Fibroblast of villous mesenchyme (primary cell): Measurements from ENCODE around the gene SMYD3. TPM values are rescaled to one million over a fixed set of nuclear protein-coding genes. Genes with fewer than 3 reads are reported as not detected.

ENCODE experiments used
- DNase-seq: peaks from one replicate; pipeline ENCODE4 v3.0.0-alpha.2; 2010; ENCODE audit warnings: low read depth
- H3K4me3 ChIP-seq: 2 replicates; pipeline ENCODE4 v1.5.1; 2011; ENCODE audit warnings: low read depth, mild to moderate bottlenecking, low read length
- total RNA-seq: library from RNA; depleted of rRNA; stranded (reverse); fragments of >200 nt; gene quantifications from 2 replicates; pipeline ENCODE4 v1.2.3, GENCODE V29; 2012
- TF ChIP-seq, protein P1 (sequence below): IDR thresholded peaks from 2 replicates; pipeline ENCODE4 v1.5.1; 2012; ENCODE audit warnings: low read depth, mild to moderate bottlenecking, low read length; ENCODE audit not compliant: insufficient read depth

The SMYD3 gene
- total RNA-seq, 1 donor, result 35.4 TPM

DNA sequence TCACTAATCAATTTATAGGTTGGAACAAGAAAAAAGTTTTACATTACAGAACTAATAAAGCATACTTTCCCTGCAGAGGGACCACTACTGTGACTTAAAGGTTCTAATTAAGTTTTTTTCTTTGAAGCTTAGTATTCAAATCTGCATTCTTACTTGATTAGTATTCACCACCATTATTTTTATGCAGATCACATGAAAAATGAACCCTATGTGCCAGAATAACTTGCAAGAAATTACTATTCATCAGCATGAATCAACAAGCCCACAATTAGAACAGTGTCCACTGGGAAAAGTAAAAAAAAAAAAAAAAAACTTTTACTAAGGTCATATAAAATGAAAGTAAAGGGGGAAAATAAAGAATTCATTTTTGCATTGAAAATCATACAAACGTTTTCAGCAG, 90.8 kb downstream of the SMYD3 start:
- no peak for DNase-seq
- TF ChIP-seq, protein P1, sequence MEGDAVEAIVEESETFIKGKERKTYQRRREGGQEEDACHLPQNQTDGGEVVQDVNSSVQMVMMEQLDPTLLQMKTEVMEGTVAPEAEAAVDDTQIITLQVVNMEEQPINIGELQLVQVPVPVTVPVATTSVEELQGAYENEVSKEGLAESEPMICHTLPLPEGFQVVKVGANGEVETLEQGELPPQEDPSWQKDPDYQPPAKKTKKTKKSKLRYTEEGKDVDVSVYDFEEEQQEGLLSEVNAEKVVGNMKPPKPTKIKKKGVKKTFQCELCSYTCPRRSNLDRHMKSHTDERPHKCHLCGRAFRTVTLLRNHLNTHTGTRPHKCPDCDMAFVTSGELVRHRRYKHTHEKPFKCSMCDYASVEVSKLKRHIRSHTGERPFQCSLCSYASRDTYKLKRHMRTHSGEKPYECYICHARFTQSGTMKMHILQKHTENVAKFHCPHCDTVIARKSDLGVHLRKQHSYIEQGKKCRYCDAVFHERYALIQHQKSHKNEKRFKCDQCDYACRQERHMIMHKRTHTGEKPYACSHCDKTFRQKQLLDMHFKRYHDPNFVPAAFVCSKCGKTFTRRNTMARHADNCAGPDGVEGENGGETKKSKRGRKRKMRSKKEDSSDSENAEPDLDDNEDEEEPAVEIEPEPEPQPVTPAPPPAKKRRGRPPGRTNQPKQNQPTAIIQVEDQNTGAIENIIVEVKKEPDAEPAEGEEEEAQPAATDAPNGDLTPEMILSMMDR, result no peak
- H3K4me3 ChIP-seq, result no peak overlapping the region

DNA sequence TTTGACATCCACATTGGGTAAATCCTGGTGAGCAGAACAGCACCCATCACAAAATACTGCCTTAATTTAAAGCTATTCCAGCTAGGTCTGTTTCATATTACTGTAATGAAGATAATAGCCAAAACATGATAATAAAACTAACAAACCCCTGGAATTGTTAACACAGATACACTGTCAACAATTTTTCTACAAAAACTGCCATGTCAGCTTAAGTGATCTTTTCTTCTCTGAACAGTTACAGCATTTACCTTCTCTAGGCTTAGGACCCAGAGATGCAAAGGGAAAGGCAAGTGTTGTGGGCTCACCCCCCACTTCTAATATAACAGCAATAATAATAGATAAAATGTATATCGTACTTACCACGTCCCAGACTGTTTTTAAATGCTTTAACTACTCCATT, 92.1 kb downstream of the SMYD3 start:
- TF ChIP-seq, protein P1, result no peak
- no peak overlapping the region for H3K4me3 ChIP-seq
- no peak for DNase-seq

DNA sequence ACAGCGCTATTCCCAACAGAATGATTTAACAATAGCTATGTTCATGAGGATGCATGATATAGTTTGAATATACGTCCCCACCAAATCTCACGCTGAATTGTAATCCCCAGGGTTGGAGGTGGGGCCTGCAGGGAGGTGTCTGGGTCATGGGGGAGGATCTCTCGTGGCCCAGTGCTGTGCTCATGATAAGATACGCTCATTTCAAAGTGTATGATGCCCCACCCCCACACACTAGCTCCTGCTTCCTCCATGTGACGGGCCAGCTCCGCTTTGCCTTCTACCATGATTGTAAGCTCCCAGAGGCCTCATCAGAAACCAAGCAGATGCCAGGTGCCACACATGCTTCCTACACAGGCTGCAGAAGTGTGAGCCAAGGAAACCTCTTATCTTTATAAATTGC, 93.6 kb downstream of the SMYD3 start:
- no peak overlapping the region for H3K4me3 ChIP-seq
- TF ChIP-seq, protein P1, result no peak
- DNase-seq, result no peak

DNA sequence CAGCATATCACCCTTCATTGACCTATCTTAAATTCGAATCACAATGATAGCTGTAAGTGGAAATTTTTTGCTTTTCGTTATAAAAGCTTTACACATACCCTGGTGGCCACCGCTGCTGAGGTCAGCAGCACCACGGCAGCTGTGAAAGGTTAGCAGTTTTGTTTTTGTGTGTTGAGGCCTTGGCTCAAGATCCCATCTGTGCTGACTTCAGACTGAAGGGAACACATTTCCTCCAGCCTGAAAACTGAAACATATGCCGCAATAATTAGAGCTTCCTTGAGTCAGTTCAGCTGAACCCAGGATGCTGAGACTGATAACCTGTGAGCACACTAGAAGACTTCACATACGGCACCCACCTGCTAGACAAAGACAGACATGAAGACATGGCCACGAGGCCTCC, 103.0 kb downstream of the SMYD3 start:
- no peak overlapping the region for H3K4me3 ChIP-seq
- TF ChIP-seq, protein P1, result no peak
- peak; percentile 54 for DNase-seq

DNA sequence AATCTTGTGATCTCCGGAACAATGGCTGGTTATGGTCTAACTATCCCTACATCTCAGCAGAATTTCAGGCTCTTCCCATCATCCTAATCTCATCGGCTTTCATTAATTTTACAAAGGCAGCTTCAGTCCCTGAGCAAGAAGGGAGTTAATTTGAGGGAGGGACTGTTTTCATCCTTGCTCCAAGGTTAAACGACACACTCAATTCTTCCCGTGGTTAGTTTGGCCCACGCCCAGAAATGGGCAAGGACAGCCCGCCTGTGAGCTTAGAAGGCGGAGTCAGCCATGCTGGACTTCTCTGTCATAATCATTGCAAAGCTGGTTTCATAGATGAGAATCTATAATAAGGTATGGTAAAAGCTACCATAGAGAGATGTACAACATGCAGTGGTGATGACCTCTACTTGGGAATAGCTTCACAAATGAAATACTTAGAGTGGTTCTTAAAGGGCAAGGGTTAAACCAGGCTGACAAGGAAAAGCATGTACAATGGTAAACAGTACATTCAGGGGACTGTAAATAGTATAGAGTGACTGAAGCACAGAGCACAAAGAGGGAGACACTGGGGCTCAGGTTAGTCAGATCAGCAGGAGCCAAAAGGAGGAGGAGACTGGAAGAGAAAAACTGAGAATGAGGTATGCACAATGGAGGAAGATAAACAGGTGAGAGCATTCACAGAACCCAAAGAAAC, 108.8 kb downstream of the SMYD3 start:
- no peak for DNase-seq
- H3K4me3 ChIP-seq, result no peak overlapping the region
- TF ChIP-seq, protein P1, result no peak

DNA sequence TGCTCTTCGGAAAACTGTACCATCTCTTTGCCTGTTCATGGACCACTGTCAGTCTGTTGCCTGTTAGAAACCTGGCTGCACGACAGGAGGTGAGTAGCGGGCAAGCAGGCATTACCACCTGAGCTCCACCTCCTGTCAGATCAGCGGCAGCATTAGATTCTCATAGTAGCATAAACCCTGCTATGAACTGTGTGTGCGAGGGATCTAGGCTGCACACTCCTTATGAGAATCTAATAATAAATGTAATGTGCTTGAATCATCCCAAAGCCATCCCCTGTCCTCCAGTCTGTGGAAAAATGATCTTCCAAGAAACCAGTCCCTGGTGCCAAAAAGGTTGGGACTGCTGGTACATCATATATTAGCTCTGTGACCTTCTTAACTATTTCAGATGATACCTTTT, 110.0 kb downstream of the SMYD3 start:
- no peak overlapping the region for H3K4me3 ChIP-seq
- TF ChIP-seq, protein P1, result no peak
- no peak for DNase-seq

DNA sequence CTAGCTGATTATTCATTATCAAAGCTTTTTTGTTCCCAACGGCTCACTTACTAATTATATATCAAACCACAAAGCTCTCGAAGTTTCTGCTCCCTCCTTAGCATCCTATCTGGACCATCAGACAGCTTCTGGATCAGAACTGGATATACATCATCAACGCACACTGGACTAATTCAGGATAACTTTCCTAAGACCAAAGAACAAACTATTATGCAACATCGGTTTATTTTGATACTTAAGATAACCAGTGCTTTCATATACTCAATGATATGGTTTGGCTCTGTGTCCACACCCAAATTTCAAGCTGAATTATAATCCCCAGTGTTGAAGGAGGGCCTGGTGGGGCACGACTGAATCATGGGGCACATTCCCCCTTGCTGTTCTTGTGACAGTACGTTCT, 110.8 kb downstream of the SMYD3 start:
- no peak overlapping the region for H3K4me3 ChIP-seq
- TF ChIP-seq, protein P1, result no peak
- DNase-seq, result no peak
